ENCODE results near the gene IMMP2L.
"Not testable (repeated sequence)": the region's sequence is repeated elsewhere in the genome, so short reads cannot be mapped to it uniquely, and the experiment has no call there.

Gene IMMP2L

DNA sequence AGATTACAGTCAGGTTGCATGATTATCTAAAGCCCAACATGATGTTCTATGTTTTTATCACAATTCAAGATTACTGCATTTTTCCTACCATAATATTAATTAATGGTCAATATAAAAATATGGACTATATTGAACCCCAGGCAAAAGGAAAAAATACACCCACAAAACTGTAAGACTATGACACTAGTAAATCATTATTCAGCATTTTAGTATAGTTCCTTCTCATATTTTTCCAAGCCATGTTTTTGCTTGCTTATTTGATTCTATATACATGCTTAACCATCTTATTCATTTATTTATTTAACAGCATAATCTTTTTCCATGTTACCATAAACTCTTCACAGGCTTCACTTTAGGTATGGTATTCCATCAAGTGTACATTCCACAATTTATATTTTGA, 101.6 kb downstream of the IMMP2L start:
- no peak for DNase-seq (ENCODE audit: low spot score)

GRCh38 chr7:111459757-111460280, 102.5 kb downstream of the IMMP2L start:
- DNase-seq (ENCODE audit: low spot score): no peak

DNA sequence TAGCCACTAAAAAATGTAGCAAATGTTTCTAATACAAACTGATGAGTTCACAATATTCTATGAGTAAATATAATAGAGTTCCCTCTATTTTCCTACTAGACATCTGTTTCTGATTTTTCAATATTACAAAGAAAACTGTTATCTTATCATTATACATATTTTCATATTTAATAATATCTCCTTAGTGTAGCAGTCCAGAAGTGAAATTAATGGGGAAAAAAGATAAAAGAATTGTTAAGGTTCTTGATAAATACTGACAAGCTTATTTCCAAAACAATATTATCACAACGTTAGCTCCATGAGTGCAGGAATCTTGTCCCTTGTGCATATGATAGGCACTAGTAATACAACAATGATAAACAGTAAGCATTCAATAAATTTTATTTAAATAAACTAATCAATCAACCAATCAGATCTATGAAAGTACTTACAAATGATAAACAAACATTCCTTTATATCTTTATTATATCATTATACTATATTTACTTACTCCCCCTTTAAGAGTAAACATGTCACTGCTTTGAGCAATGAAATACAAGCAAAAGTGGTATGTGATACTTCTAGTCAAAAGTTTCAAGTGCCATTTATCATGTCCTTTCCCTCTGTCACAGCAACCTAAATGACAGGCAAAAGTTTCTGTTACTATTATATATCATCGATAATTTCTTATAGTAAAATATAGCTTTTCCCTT, 103.1 kb downstream of the IMMP2L start:
- no peak for DNase-seq (ENCODE audit: low spot score)

- DNase-seq (ENCODE audit: low spot score): not testable (repeated sequence)
Measured at GRCh38 chr7:111450705-111451104, 111.6 kb downstream of the IMMP2L start.

DNA sequence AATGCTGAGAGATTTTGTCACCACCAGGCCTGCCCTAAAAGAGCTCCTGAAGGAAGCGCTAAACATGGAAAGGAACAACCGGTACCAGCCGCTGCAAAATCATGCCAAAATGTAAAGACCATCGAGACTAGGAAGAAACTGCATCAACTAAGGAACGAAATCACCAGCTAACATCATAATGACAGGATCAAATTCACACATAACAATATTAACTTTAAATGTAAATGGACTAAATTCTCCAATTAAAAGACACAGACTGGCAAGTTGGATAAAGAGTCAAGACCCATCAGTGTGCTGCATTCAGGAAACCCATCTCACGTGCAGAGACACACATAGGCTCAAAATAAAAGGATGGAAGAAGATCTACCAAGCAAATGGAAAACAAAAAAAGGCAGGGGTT, 114.8 kb downstream of the IMMP2L start:
- not testable (repeated sequence) for DNase-seq (ENCODE audit: low spot score)

GRCh38 chr7:111439977-111440376, 122.3 kb downstream of the IMMP2L start:
- no peak for DNase-seq (ENCODE audit: low spot score)

DNA sequence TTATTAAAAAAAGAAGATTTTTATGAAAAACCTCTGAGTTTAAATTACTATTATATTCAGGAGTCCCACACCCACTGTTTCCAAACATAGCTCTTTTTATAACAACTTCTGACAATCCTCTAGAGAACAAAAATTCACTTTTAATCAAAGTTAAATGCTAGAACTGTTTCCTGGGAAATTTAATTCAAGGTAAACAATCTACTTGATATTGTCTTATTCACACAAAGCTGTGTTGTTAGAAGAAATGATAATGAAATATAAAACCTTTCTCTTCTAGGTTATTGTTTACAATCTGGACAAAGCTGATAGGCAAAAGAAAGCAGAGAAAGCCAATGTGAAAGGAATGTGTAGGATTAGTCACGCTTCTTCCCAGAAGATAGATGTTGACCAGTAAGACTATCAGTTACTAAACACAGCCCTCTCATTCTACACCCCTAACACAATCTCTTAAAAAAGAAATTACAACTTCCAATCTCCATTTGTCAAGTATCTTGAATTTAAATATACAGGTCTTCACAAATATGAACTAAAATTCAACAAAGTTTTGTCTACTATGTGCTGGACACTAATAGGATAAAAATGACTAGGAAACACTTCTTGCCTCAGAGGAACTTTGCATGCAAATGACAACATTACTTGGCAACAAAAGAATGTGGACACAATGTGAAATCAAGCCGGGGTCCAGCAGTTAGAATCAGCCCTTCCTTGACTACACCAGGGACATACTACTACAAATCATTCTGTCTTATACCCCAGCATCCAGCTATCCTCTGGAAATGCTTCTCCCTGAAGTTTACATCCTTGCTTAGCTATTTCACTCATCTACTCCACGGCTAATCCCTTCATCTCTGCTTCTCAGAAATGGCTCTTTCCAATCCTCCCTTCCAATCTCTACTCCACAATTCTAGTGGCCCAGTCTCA, 123.7 kb downstream of the IMMP2L start:
- DNase-seq (ENCODE audit: low spot score): no peak

DNA sequence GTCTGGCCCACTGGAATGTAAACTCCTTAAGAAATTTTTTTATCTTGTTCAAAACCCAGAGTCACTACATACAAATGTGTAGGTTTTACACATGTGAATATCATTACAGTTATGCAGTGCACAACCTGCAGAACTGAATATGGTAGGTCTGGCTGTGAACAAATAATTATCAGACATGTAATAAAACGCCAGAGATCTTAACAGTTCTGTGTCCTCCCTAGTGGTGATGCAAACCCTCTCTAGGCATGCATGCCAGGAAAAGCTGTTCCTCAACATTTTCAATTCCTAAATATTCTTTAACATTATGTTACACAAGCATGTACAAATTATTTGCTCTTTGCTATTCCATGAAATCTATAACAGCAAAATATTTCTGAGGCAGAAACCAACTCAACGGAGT, 124.6 kb downstream of the IMMP2L start:
- DNase-seq (ENCODE audit: low spot score): no peak

GRCh38 chr7:111436608-111437007, 125.7 kb downstream of the IMMP2L start:
- no peak for DNase-seq (ENCODE audit: low spot score)

DNA sequence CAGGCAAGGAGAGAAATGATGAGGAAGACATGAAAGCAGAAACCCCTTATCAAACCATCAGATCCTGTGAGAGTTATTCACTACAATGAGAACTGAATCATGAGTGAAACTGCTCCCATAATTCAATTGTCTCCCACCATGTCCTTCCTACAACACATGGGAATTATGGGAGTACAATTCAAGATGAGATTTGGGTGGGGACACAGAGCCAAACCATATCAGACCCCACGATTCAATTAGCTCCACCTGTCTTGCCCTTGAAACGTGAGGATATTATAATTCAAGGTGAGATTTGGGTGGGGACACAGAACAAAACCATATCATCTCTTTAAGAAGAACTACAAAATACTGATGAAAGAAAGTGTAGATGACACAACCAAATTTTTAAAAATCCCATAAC, 128.9 kb downstream of the IMMP2L start:
- DNase-seq (ENCODE audit: low spot score): no peak

DNA sequence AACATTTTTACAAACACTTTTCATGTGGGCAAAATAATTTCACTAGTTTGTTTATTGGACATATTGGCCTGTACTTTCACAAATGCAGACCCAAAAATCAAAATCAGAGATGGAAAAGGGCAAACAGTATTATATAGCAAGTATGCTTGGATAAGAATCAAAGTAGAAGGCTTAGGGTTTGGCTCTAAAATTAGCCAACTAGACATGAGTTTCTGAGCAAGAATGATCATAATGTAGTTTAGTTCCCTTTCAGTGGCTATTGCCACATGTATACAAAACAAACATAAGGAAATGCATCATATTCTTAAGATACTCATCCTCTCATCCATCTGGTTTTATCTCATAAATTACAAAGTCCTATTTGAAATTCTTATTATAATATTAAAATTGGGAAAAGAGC, 132.5 kb downstream of the IMMP2L start:
- DNase-seq (ENCODE audit: low spot score): no peak

DNA sequence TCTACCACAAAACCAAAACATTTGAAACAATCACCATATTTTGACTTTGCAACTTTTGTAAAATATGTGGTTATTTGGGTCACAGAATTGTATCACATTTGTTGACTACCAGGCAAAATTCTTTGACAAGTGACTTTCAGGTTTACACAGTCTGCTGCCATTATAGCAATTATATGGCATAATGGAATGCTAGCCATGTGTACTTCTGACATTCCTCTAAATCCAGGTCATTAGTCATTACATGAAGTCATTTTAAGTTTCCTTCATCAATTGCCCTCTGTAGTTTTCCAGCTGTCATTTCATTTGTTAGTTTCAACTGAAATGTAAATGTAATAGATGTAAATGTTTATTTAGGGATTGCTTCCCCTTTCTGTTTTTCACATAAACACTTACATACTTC, 137.5 kb downstream of the IMMP2L start:
- no peak for DNase-seq (ENCODE audit: low spot score)

DNA sequence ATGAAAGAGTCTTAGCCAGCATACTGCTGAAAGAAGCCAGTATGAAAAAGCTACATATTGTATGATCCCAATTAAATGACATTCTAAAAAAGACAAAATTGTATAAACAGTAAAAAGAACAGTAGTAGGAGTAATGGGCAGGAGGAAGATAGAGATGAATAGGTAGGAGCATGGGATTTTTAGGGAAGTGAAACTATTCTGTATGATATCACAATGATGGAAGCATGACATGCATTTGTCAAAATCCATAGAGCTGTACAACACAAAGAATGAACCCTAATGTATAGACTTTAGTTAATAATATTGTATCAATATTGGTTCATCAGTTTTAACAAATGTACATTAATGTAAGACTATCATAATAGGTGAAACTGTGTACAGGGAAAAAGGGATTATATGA, 147.9 kb downstream of the IMMP2L start:
- DNase-seq (ENCODE audit: low spot score): no peak

DNA sequence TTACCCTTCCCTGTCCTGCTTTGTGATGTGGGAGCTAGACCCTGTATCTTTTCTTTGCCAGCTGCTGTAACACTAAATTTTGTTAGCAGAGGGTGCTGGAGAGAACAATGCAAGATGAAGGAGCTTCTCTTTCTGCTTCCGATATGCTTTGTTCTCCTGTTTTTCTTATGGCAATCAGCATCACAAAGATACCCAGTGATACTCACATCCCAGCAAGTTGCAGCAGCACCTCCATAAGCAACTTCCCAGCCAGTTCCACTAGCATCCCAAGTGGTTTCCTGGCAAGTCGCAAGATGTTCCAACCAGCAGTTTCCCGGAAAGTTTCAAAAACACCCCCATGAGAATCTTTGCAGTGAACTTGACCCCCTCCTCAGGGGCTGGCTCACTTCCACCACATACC, 148.6 kb downstream of the IMMP2L start:
- DNase-seq (ENCODE audit: low spot score): no peak

DNA sequence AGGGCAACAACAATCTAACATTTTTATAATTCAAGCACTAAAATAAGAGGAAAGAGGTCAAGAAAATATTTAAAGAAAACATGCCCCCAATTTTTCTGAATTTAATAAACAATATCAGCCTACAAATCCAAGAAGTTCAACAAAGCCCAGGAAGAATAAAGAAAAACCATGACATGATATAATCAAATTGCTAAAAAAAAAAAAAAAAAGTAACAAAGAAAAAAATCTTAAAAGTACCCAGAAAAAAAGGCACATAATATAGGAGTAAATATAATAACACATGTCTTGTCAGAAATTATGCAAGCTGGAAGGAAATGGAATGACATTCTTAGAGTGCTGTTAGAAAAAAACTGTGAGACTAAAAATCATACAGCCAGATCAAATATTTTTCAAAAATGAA, 151.4 kb downstream of the IMMP2L start:
- no peak for DNase-seq (ENCODE audit: low spot score)

- no peak for DNase-seq (ENCODE audit: low spot score)
Measured at GRCh38 chr7:111409714-111410422, 152.4 kb downstream of the IMMP2L start.

- DNase-seq (ENCODE audit: low spot score): no peak
Measured at GRCh38 chr7:111408724-111409123, 153.6 kb downstream of the IMMP2L start.

- no peak for DNase-seq (ENCODE audit: low spot score)
Measured at GRCh38 chr7:111407258-111407657, 155.0 kb downstream of the IMMP2L start.

DNA sequence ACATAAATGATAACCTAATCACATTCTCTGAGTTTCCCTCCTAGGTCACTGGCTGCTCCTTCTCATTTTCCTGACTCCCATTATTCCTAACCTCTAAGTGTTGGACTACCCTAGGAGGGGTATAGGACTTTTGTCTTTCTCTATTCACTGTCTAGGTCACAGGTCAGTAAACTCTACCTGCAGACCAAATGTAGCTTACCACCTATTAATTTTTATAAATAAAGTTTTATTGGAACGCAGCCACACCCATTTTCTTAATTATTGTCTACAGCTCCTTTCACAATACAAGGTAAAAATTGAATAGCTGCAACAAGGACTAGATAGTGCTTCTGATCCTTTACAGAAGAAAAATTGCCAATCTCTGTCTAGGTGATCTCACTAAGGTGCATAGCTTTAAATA, 156.7 kb downstream of the IMMP2L start:
- DNase-seq (ENCODE audit: low spot score): no peak

GRCh38 chr7:111401516-111401915, 160.8 kb downstream of the IMMP2L start:
- DNase-seq (ENCODE audit: low spot score): no peak

GRCh38 chr7:111400088-111400487, 162.2 kb downstream of the IMMP2L start:
- DNase-seq (ENCODE audit: low spot score): no peak

GRCh38 chr7:111394891-111395290, 167.4 kb downstream of the IMMP2L start:
- DNase-seq (ENCODE audit: low spot score): no peak
